HG02571 (cell line): ENCODE results near the gene MBNL2.

Experiments
- ATAC-seq: cut with Tn5 transposase; IDR thresholded peaks from one replicate; pipeline ENCODE4 v1.9.1; 2021; ENCODE audit warnings: mild to moderate bottlenecking, moderate library complexity; ENCODE audit not compliant: unreplicated experiment

Gene MBNL2

GRCh38 chr13:97267418-97268059, 45.4 kb downstream of the MBNL2 start:
- no peak for ATAC-seq

- no peak for ATAC-seq
Observed at GRCh38 chr13:97268772-97269171, 46.6 kb downstream of the MBNL2 start.

- ATAC-seq, result no peak
Observed at GRCh38 chr13:97269603-97270002, 47.5 kb downstream of the MBNL2 start.

GRCh38 chr13:97272526-97272925, 50.4 kb downstream of the MBNL2 start:
- ATAC-seq, result no peak

- no peak for ATAC-seq
Observed at GRCh38 chr13:97273341-97273831, 51.3 kb downstream of the MBNL2 start.

- no peak for ATAC-seq
Observed at GRCh38 chr13:97274829-97275649, 52.9 kb downstream of the MBNL2 start.

GRCh38 chr13:97275776-97276501, 53.8 kb downstream of the MBNL2 start:
- ATAC-seq, result no peak

- ATAC-seq, result no peak
Observed at GRCh38 chr13:97276862-97277269, 54.7 kb downstream of the MBNL2 start.

GRCh38 chr13:97278435-97279411, 56.6 kb downstream of the MBNL2 start:
- no peak for ATAC-seq

- no peak for ATAC-seq
Observed at GRCh38 chr13:97279913-97280312, 57.8 kb downstream of the MBNL2 start.

- ATAC-seq, result no peak
Observed at GRCh38 chr13:97280478-97280877, 58.3 kb downstream of the MBNL2 start.

- no peak for ATAC-seq
Observed at GRCh38 chr13:97281028-97281427, 58.9 kb downstream of the MBNL2 start.

- no peak for ATAC-seq
Observed at GRCh38 chr13:97282705-97283104, 60.6 kb downstream of the MBNL2 start.

- ATAC-seq, result no peak
Observed at GRCh38 chr13:97283888-97284287, 61.8 kb downstream of the MBNL2 start.

- no peak for ATAC-seq
Observed at GRCh38 chr13:97284558-97284957, 62.4 kb downstream of the MBNL2 start.

GRCh38 chr13:97285221-97285955, 63.3 kb downstream of the MBNL2 start:
- ATAC-seq, result no peak

- ATAC-seq, result no peak
Observed at GRCh38 chr13:97286317-97287046, 64.3 kb downstream of the MBNL2 start.

GRCh38 chr13:97287047-97287383, 64.9 kb downstream of the MBNL2 start:
- no peak for ATAC-seq

- ATAC-seq, result no peak
Observed at GRCh38 chr13:97288486-97288900, 66.4 kb downstream of the MBNL2 start.
